T-helper 2 cell treated with Interferon-gamma antibody and Interleukin-4, amounts not matched to agents 5 μg/mL and 100 μg/mL, for 36 hours (primary cell): ENCODE results near the gene HP1BP3.
A peak's percentile ranks its signal among the peaks of the same experiment; 100 is the strongest.
"Not testable (repeated sequence)": the region's sequence is repeated elsewhere in the genome, so short reads cannot be mapped to it uniquely, and the experiment has no call there.

Experiments
- DNase-seq: peaks from one replicate; pipeline ENCODE4 v3.0.0; 2021; ENCODE audit warnings: low spot score
- H3K27ac Mint-ChIP-seq: one replicate; pipeline ENCODE4 v1.8.0; 2021; ENCODE audit warnings: mild to moderate bottlenecking, mixed read lengths
- H3K27me3 Mint-ChIP-seq: one replicate; pipeline ENCODE4 v1.8.0; 2021; ENCODE audit warnings: low read depth, mixed read lengths
- H3K36me3 Mint-ChIP-seq: one replicate; pipeline ENCODE4 v1.8.0; 2021; ENCODE audit warnings: low read depth, mixed read lengths
- H3K4me1 Mint-ChIP-seq: one replicate; pipeline ENCODE4 v1.8.0; 2021; ENCODE audit warnings: low read depth, mixed read lengths
- H3K4me3 Mint-ChIP-seq: one replicate; pipeline ENCODE4 v1.8.0; 2022; ENCODE audit warnings: mild to moderate bottlenecking, moderate library complexity, mixed read lengths
- H3K9me3 Mint-ChIP-seq: one replicate; pipeline ENCODE4 v1.8.0; 2021; ENCODE audit warnings: mixed read lengths

Gene HP1BP3

DNA sequence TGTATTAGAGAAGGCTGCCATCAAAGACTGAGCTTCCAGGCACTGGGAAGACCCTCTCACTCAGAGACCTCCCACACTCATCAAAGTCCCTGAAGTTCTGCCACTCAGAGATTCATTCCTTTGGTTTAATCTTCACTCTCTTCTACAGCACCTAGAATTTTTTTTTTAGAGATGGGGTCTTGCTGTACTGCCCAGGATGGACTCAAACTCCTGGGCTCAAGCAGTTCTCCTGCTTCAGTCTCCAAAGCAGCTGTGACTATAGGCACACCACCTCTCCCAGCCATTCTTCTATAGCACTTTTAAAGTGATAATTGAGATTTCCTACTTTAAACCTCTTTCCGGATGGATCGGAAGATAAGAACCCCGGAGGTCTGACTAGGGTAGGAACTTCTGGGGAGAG is 3.7 kb upstream of the HP1BP3 start:
- Mint-ChIP-seq H3K27me3 (no peaks in the 10 kb centered on the region), H3K4me3 (no peak overlapping the region), H3K27ac (no peak overlapping the region), H3K36me3 (peaks cover 4% of the 10 kb centered on the region), H3K4me1 (peaks cover 8% of the 10 kb centered on the region), H3K9me3 (no peaks in the 10 kb centered on the region)
- no peak for DNase-seq

DNA sequence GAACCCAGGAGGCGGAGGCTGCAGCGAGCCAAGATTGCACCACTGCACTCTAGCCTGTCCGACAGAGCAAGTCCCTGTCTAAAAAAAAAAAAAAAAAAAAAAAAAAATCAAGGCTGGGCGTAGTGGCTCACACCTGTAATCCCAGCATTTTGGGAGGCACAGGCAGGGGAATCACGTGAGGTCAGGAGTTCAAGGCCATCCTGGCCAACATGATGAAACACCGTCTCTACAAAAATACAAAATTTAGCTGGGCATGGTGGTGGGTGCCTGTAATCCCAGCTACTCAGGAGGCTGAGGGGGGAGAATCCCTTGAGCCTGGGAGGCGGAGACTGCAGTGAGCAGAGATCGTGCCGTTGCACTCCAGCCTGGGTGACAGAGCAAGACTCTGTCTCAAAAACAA is 2.5 kb upstream of the HP1BP3 start:
- Mint-ChIP-seq H3K4me1 (peaks cover 15% of the 10 kb centered on the region), H3K36me3 (peaks cover 12% of the 10 kb centered on the region)
- not testable (repeated sequence) for DNase-seq, H3K9me3 Mint-ChIP-seq, H3K4me3 Mint-ChIP-seq, H3K27me3 Mint-ChIP-seq, H3K27ac Mint-ChIP-seq

DNA sequence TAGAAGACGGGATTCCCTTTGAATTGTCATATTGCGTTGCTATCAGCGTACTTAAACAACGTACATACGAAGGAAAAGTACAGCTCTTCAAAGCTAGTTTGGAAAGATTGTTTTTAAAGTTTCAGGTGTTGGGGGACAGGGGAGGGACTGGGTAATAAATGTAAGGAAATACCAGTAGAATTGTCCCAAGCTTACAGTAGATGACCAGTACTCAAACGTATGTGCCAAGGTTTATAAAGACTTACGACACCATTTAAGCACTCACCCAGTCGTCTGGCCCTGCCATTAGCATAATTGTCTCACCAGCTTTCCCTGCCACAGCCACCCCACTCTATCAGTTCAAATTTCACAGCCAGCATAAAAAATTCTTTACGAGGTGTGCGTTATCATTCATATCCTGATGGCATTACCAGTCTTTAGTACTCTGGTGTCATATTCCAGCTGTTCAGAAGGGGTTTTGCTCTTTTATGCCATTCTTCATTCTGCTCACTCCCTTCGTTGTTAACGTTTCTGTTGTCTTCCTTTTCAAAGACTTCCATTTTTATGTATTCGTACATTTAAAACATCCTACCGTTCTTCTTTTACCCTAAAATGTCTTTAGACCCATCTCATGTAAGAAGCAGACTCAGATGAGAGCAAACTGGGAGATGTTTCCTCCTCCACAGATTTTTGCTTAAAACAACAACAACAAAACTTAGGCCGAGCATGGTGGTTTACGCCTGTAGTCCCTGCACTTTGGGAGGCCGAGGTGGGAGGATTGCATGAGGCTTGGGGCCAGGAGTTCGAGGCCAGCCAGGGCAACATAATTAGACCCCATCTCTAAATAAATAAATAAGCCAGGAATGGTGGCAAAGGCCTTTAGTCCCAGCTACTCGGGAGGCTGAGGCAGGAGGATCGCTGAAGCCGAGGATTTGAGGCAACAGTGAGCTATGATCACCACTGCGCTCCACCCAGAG is 1.0 kb upstream of the HP1BP3 start:
- Mint-ChIP-seq H3K4me1 (peaks cover 21% of the 10 kb centered on the region), H3K36me3 (peaks cover 12% of the 10 kb centered on the region), H3K9me3 (no peaks in the 10 kb centered on the region), H3K4me3 (peak overlapping the region; percentile 88), H3K27me3 (no peaks in the 10 kb centered on the region), H3K27ac (peak overlapping the region; percentile 95)
- DNase-seq: no peak

DNA sequence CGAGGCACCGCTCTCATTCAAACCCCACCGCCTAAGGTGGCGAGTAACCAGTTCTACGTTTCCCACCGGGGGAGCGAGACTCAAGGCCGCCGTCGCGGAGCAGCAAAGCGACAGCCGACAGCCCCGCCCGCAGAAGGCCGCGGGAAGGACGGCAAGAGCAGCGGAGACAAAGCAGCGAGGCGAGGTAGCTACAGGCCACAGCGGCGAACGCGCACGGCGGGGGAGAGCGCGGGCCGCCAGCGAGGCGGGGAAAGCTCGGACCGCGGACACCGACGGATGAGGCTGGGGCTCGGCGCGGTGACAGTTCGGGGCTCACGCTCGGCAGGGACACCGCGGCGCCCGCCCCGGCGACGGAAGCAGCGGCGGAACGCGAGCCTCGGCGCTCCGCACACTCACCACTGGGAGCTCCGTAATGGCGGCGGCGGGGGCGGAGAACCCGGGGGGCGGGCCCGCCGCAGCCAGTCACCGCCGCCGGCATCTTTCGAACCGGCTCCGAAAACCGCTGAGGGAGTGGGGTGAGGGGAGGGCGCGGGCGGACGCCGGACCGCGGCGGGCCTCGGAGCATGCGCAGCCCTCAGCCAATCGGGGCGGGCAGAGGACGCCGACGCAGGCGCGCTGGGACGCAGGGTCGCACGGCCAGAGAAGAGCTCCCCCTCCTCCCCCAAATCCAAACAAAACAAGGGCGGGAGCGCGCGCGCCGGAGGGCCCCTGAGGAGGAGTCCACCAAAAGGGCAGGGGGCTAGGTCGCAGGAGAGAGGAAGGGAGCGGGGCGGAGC is 666 bp downstream of the HP1BP3 start:
- Mint-ChIP-seq H3K36me3 (peaks cover 12% of the 10 kb centered on the region), H3K9me3 (no peaks in the 10 kb centered on the region), H3K4me1 (peaks cover 21% of the 10 kb centered on the region), H3K27ac (peak overlapping the region; percentile 99), H3K4me3 (peak overlapping the region; percentile 91), H3K27me3 (no peaks in the 10 kb centered on the region)
- DNase-seq: peak; percentile 97

DNA sequence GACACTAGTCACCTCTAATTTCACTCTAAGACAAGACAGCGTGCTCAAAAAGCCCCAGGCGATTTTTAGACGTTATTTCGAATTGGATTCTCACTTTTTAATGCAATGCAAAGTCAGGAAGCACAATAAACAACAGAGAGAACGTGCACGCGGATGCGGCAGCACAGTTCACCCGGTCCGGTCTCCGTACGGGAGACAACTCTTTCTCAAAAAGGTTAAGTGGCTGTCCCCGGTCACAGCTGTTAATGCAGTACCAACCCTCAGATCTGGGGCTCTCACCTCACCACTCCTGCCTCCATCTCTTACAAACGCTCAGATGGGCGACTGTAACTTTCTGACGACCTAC is 1.2 kb downstream of the HP1BP3 start:
- peak overlapping the region; percentile 99 for H3K27ac Mint-ChIP-seq
- peaks cover 16% of the 10 kb centered on the region for H3K36me3 Mint-ChIP-seq
- H3K4me1 Mint-ChIP-seq: peaks cover 25% of the 10 kb centered on the region
- peak overlapping the region; percentile 91 for H3K4me3 Mint-ChIP-seq
- H3K27me3 Mint-ChIP-seq: no peaks in the 10 kb centered on the region
- no peak for DNase-seq
- H3K9me3 Mint-ChIP-seq: no peaks in the 10 kb centered on the region

DNA sequence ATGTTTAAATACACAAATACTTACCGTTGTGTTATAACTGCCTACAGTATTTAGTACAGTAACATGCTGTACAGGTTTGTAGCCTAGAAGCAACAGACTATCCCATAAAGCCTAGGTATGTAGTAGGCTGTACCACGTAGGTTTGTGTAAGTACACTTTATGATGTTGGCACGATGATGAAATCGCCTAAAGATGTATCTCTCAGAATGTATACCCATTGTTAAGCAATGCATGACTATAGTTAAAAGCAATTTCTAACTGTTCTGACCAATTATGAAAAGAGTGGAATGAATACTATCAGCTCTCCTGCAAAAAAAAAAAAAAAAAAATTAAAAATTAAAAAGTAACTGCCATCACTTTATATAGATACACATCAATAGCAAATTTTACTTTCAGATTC is 11.4 kb downstream of the HP1BP3 start:
- Mint-ChIP-seq H3K4me1 (peaks cover 13% of the 10 kb centered on the region), H3K27me3 (no peaks in the 10 kb centered on the region), H3K9me3 (no peaks in the 10 kb centered on the region), H3K27ac (no peak overlapping the region), H3K36me3 (peaks cover 59% of the 10 kb centered on the region), H3K4me3 (no peak overlapping the region)
- DNase-seq: no peak

DNA sequence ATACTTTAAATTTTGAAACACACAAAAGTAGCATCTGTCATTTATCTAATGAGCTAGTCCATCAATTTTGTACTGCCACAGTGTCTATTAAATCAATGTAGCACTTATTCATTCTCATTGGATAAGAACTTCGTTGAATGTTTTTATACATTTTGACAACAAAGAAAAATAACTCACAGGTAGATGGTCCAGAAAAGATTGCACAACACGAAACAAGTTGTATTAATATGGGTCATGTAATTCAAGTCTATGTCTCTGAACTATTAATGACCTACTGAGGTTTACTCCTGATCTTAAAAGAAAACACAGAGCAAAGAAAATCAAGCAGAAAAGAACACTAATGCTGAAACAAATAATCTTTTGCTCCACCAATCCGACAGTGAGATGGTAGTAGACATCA is 15.3 kb downstream of the HP1BP3 start:
- no peak overlapping the region for H3K27ac Mint-ChIP-seq
- no peaks in the 10 kb centered on the region for H3K27me3 Mint-ChIP-seq
- H3K36me3 Mint-ChIP-seq: peaks cover 59% of the 10 kb centered on the region
- H3K4me3 Mint-ChIP-seq: no peak overlapping the region
- H3K4me1 Mint-ChIP-seq: peaks cover 2% of the 10 kb centered on the region
- H3K9me3 Mint-ChIP-seq: no peaks in the 10 kb centered on the region
- DNase-seq: no peak

DNA sequence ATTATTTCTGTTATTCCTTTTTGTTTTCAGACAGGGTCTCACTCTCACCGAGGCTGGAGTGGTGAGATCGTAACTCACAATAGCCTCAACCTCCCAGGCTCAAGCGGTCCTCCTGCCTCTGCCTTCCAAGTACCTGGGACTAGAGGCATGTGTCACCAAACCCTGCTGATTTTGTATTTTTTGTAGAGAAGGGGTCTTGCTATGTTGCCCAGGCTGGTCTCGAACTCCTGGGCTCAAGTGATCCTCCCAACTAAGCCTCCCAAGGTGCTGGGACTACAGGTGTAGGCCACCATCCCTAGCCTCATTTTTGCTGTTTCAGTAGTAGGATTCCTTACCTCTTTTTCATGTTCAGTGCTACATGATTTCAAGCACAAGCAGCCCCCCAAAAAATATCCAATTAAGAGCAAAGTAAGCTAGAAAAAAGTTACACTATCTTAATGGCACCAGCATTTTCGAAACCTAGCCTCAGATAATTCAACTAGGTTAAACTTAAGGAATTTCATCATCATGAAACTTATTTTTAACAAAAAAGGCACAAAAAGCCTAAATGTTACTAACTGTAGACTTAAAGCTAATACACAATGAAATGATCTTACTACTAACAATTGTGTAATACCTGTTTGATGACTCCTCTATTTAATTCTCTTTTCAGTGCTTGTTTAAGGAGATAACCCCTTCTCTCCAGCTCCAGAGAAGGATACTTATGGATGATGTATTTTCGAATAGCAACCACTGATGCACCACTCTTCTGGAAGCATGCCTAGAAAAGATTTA is 16.6 kb downstream of the HP1BP3 start:
- H3K27ac Mint-ChIP-seq: no peak overlapping the region
- no peaks in the 10 kb centered on the region for H3K9me3 Mint-ChIP-seq
- no peak overlapping the region for H3K4me3 Mint-ChIP-seq
- no peaks in the 10 kb centered on the region for H3K4me1 Mint-ChIP-seq
- no peaks in the 10 kb centered on the region for H3K27me3 Mint-ChIP-seq
- peaks cover 63% of the 10 kb centered on the region for H3K36me3 Mint-ChIP-seq
- DNase-seq: no peak

DNA sequence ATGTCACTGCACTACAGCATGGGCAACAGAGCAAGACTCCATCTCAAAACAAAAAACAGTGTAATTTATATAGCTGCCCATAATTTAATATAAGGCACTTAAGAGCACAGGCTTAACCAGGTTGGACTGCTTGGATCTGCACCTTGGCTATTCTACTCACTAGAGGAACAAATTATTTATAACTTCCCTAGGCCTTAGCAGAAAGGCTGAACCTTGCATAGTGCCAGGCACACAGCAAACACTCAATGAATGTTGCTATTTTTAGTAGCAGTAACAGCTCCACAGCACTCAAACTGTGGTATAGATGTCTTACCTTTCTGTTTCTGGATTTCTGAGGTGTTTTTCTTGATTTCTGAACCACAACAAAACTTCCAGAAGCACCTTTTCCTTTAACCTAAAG is 19.8 kb downstream of the HP1BP3 start:
- H3K4me3 Mint-ChIP-seq: no peak overlapping the region
- peaks cover 61% of the 10 kb centered on the region for H3K36me3 Mint-ChIP-seq
- H3K27ac Mint-ChIP-seq: no peak overlapping the region
- H3K27me3 Mint-ChIP-seq: no peaks in the 10 kb centered on the region
- H3K9me3 Mint-ChIP-seq: no peaks in the 10 kb centered on the region
- no peak for DNase-seq
- no peaks in the 10 kb centered on the region for H3K4me1 Mint-ChIP-seq

DNA sequence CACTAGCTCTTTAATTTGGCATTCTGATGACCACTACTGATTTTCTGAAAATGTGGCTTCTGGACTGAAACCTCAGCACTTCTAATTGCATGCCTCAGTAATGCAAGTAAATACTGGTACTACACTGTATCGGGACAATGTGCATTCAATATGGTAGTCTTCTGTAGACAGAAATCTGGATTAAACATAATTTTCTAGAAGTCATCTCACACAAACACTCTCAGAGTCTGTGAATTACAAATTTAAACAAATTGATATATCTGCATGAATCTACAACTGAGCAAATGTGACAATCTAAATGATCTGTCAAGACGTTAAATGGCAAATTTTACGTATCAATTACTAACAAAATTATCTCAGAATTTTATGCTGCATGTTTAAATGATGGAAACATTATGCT is 23.7 kb downstream of the HP1BP3 start:
- Mint-ChIP-seq H3K9me3 (no peaks in the 10 kb centered on the region), H3K27me3 (no peaks in the 10 kb centered on the region), H3K27ac (no peak overlapping the region), H3K4me3 (no peak overlapping the region), H3K4me1 (no peaks in the 10 kb centered on the region), H3K36me3 (peaks cover 70% of the 10 kb centered on the region)
- DNase-seq: no peak

DNA sequence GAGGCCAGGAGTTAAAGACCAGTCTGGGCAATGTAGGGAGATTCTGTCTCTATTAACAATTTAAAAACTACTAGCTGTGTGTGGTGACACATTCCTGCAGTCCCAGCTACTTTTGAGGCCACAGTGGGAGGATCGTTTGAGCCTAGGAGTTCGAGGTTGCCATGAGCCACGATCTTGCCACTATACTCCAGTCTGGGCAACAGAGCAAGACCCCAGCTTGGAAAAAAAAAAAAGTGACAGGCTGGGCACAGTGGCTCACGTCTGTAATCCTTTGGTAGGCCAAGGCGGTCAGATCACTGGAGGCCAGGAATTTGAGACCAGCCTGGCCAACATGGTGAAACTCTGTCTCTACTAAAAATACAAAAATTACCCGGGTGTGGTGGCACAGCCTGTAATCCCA is 26.8 kb downstream of the HP1BP3 start:
- Mint-ChIP-seq H3K27ac (no peak overlapping the region), H3K4me1 (no peaks in the 10 kb centered on the region), H3K27me3 (no peaks in the 10 kb centered on the region), H3K36me3 (peaks cover 68% of the 10 kb centered on the region), H3K4me3 (no peak overlapping the region), H3K9me3 (no peaks in the 10 kb centered on the region)
- DNase-seq: no peak

DNA sequence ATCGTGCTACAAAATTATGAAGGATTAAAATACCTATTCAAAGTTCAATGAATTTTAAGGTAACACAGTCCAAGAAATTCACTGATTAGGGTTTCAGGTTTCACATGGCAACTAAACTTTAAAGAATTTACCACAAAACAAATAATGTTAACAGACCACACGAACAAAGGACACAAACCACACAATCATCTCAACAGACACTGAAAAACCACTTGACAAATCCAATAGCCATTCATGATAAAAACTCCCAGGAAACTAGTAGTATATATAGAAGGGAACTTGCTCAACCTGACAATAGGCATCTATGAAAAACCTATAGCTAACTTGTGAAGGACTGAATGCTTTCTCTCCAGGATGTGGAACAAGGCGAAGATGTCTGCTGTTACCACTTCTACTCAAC is 33.5 kb downstream of the HP1BP3 start:
- peaks cover 50% of the 10 kb centered on the region for H3K36me3 Mint-ChIP-seq
- DNase-seq: no peak
- H3K27me3 Mint-ChIP-seq: no peaks in the 10 kb centered on the region
- peaks cover 4% of the 10 kb centered on the region for H3K4me1 Mint-ChIP-seq
- no peak overlapping the region for H3K27ac Mint-ChIP-seq
- no peak overlapping the region for H3K4me3 Mint-ChIP-seq
- no peaks in the 10 kb centered on the region for H3K9me3 Mint-ChIP-seq

DNA sequence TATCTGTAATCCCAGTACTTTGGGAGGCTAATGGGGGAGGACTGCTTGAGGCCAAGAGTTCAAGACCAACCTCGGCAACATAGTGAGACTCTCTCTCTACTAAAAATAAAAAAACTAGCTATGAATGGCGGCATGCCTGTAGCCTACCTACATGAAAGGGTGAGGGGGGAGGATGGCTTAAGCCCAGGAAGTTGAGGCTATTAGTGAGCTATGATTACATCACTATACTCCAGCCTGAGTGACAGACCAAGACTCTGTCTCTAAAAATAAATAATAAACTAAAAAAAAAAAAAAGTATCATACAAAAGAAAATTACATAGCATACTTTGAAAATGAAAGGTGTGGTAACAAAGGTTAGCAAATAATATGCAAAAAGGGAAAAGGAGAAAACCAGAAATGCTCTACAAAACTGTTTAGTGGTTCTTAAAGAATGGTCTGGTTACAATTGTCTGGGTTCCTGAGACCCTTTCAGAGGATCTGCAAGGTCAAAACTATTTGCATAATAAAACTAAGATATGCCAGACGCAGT is 35.6 kb downstream of the HP1BP3 start:
- H3K27me3 Mint-ChIP-seq: no peaks in the 10 kb centered on the region
- H3K27ac Mint-ChIP-seq: no peak overlapping the region
- H3K9me3 Mint-ChIP-seq: no peaks in the 10 kb centered on the region
- H3K4me1 Mint-ChIP-seq: peaks cover 4% of the 10 kb centered on the region
- H3K4me3 Mint-ChIP-seq: no peak overlapping the region
- DNase-seq: no peak
- peaks cover 54% of the 10 kb centered on the region for H3K36me3 Mint-ChIP-seq

DNA sequence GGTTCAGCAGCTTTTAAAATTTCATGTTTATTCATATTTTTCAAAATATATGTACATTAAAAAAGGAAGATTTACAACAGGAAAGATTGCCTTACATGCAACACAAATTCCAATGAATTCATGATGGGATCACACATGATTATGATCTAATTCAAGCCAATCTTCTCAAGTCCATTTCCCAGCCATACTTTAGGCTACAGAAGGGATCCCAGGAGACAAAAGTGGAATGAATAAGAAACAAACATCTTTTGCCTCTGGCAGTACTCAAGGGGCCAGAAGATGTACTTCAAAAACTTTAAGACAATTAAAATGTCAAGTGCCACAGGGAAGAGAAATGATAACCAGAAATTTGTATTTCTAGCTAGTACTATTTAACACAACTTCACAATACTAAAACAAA is 44.4 kb downstream of the HP1BP3 start:
- H3K4me1 Mint-ChIP-seq: peaks cover 2% of the 10 kb centered on the region
- H3K4me3 Mint-ChIP-seq: no peak overlapping the region
- H3K36me3 Mint-ChIP-seq: peaks cover 60% of the 10 kb centered on the region
- DNase-seq: no peak
- H3K27me3 Mint-ChIP-seq: no peaks in the 10 kb centered on the region
- no peaks in the 10 kb centered on the region for H3K9me3 Mint-ChIP-seq
- no peak overlapping the region for H3K27ac Mint-ChIP-seq
